IPS-NIHi11 (cell line): Measurements from ENCODE around the gene LRP1B.
"Not testable (repeated sequence)": the region's sequence is repeated elsewhere in the genome, so short reads cannot be mapped to it uniquely, and the experiment has no call there.

ENCODE experiments used
- DNase-seq: peaks from one replicate; pipeline ENCODE4 v3.0.0; 2012; ENCODE audit warnings: mixed read lengths, low spot score

The LRP1B gene

DNA sequence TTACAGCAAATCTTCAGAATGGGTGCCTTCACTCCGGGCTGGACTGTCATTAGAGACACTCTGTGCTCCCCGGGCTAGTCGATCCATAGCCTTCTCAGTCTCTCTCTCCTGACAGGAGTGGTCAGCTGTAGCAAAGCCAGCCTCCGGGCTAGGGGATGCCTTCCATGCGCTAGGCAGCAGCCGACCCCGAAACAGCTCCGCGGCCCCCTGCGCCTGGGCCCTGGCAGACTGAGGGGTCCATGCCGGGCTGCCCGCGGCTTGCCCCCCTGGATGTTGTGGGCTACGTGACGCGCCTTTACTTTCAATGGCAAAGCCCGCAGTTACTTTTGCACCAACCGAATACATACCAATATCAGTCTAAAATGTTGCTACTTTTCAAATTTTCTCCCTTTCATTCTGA is 1447.2 kb downstream of the LRP1B start:
- DNase-seq, result no peak

DNA sequence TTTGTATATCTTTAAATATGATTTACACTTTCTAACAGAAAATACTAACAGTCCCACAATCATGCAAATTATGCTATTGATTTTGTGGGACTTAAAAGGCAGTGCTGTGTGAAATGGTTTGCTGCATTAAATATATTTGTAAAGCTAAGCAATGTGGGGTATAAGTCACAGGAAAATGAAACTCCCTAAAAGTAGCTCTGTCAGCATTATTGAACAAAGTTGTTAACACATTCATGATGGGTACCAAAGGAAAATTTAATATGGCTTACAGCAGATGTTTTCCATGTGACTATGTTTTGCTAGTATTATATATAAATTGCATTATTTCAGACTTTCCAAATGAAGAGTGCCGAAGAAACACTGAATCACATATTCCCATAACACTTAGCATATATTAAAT is 1450.0 kb downstream of the LRP1B start:
- no peak for DNase-seq

GRCh38 chr2:140679752-140680151 is 1451.1 kb downstream of the LRP1B start:
- no peak for DNase-seq

- no peak for DNase-seq
These were observed 1460.9 kb downstream of the LRP1B start for GRCh38 chr2:140669911-140670310.

- no peak for DNase-seq
These were observed 1463.6 kb downstream of the LRP1B start for GRCh38 chr2:140667203-140667602.

GRCh38 chr2:140662504-140662903 is 1468.3 kb downstream of the LRP1B start:
- DNase-seq, result no peak

- no peak for DNase-seq
These were observed 1471.8 kb downstream of the LRP1B start for GRCh38 chr2:140658760-140659692.

GRCh38 chr2:140657657-140658056 is 1473.2 kb downstream of the LRP1B start:
- no peak for DNase-seq

GRCh38 chr2:140654565-140654964 is 1476.3 kb downstream of the LRP1B start:
- DNase-seq, result no peak

- DNase-seq, result no peak
These were observed 1480.0 kb downstream of the LRP1B start for GRCh38 chr2:140650825-140651224.

- not testable (repeated sequence) for DNase-seq
These were observed 1480.7 kb downstream of the LRP1B start for GRCh38 chr2:140650134-140650533.

DNA sequence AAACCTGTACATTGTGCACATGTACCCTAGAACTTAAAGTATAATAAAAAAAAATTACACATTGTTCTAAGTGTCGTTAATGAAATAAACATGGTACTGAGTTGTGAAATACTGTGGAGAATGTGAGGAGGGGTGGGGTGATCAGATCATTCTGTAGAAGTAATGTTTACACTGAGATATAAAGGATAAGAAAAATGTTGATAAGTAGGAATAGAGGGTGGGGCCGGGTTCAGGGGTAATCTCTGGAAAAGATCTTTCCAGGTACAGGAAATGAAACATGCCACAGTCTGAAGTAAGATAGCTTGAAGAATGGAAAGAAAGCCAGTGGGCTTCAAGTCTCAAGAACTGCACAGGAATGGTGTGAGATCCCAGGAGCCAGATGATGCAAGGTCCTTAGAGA is 1482.4 kb downstream of the LRP1B start:
- DNase-seq, result no peak

DNA sequence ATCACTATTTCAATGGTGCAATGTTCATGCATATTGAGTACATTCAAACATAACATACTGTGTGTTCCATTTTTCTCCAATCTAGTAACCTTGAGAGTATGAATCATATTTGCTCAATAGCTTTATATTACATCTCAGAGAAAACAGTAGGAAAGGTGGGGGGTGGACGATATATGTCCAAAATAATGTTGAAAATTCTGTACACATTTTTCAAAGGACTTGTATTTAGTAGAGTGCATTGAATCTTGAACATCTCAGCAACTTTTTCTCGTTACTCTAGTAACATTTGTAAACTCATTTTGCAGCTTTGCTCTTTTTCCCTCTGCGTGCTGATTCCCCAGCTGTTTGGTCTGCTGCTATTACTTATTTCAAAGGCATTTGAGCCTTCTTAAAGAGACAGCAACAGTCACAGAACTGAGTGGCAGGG is 1487.0 kb downstream of the LRP1B start:
- no peak for DNase-seq

DNA sequence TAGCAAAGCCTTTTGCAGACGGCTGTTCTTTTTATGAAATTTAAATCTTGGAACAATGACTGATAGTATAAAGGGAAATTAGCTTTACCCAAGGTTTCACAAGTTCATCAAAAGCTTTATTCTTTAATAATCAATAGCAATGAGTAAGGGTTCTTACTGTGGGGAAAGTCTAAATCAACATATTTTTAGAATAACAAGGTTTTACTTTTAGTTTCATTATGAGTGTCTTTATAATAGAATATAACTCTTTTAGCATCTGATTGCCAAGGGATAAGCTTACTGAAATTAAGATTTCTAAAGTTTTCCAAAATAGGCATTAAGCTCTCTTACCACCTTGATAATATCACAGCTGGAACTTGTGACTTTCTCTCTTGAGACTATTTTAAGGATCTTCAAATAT is 1489.7 kb downstream of the LRP1B start:
- DNase-seq, result no peak

GRCh38 chr2:140639628-140640027 is 1491.2 kb downstream of the LRP1B start:
- no peak for DNase-seq

- no peak for DNase-seq
These were observed 1500.3 kb downstream of the LRP1B start for GRCh38 chr2:140630557-140630956.

GRCh38 chr2:140627885-140628284 is 1502.9 kb downstream of the LRP1B start:
- no peak for DNase-seq

DNA sequence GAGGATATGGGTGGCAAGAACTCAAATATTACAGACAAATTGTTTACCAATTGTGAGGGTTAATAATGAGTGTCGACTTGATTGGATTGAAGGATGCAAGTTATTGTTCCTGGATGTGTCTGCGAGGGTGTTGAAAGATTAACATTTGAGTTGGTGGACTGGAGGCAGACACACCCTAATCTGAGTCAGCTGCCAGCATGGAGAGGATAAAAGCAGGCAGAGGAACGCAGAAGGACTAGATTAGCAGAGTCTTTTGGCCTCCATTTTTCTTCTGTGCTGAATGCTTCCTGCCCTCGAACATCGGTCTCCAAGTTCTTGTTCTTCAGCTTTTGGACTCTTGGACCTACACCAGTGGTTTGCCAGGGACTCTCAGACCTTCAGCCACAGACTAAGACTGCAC is 1503.7 kb downstream of the LRP1B start:
- DNase-seq, result no peak

DNA sequence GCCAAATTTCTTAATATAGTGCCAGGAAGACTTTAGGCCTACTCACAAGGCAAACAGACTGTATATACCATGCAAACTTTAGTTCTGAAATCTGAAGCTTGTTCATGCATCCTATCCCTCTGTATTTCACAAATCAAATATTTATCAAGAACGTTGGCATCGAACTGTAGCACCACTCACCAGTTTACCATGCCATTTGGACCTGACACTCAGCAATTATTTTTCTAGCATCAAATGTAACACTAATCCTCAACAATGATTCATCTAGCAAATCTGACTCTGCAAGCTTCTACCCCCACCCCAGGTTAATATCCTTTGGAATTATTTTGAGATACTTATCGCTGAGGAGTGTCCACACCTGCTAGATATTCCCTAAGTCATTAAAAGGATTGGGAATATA is 1506.6 kb downstream of the LRP1B start:
- DNase-seq, result no peak

- DNase-seq, result no peak
These were observed 1509.0 kb downstream of the LRP1B start for GRCh38 chr2:140621583-140622362.

DNA sequence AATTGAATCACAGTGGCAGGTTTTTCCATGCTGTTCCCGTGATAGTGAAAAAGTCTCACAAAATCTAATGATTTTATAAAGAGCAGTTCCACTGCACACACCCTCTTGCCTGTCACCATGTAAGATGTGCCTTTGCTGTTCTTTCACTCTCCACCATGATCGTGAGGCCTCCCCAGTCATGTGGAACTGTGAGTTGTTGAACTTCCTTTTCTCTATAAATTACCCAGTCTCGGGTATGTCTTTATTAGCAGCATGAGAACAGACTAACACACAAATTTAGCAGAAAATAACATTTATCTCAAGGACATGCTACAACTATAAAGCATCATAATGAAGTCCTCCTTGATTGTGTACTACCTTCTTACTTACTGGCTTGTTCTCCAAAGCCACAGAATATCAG is 1526.0 kb downstream of the LRP1B start:
- DNase-seq, result no peak

GRCh38 chr2:140604096-140604495 is 1526.7 kb downstream of the LRP1B start:
- DNase-seq, result no peak

GRCh38 chr2:140603416-140603815 is 1527.4 kb downstream of the LRP1B start:
- no peak for DNase-seq
